Heart left ventricle (tissue), 16 donors: ENCODE data around the gene SLU7. TPM values are rescaled to one million over a fixed set of nuclear protein-coding genes. Genes with fewer than 3 reads are reported as not detected.

ENCODE experiments used
- ATAC-seq, 4 donors: fragments of 200-7000 bp; cut with Tn5 transposase; one replicate each; pipeline ENCODE4 v1.9.1; 2020 to 2022; ENCODE audit warnings: moderate library complexity in 4 of 4, mild to moderate bottlenecking in 3 of 4, moderate number of reproducible peaks in 1 of 4
- DNase-seq, 5 donors: peaks; one replicate each; pipeline ENCODE4 v3.0.0-alpha.2; 2020
- H3K27ac ChIP-seq, 12 donors: fragments of 200-600 bp; sonication (generic) in 4 of 12; one replicate each; pipeline versions ENCODE4 v1.5.0 to v1.8.0; 2016 to 2022; ENCODE audit warnings: mild to moderate bottlenecking in 2 of 12
- H3K27me3 ChIP-seq, 9 donors: fragments of 200-600 bp; sonication (generic) in 2 of 9; one replicate each; pipeline versions ENCODE4 v1.5.1 to v1.8.0; 2016 to 2022; ENCODE audit warnings: mild to moderate bottlenecking in 3 of 9
- H3K36me3 ChIP-seq, 9 donors: fragments of 200-600 bp; sonication (generic) in 2 of 9; one replicate each; pipeline versions ENCODE4 v1.5.0 to v1.8.0; 2018 to 2022; ENCODE audit warnings: mild to moderate bottlenecking in 2 of 9
- H3K4me1 ChIP-seq, 12 donors: fragments of 200-600 bp; sonication (generic) in 4 of 12; one replicate each; pipeline versions ENCODE4 v1.5.0 to v1.8.0; 2016 to 2022; ENCODE audit warnings: mild to moderate bottlenecking in 3 of 12
- H3K4me3 ChIP-seq, 12 donors: fragments of 200-600 bp; sonication (generic) in 4 of 12; one replicate each; pipeline versions ENCODE4 v1.5.0 to v1.8.0; 2017 to 2022; ENCODE audit warnings: mild to moderate bottlenecking in 9 of 12, moderate library complexity in 4 of 12
- H3K9me3 ChIP-seq, 12 donors: fragments of 200-600 bp; sonication (generic) in 4 of 12; one replicate each; pipeline versions ENCODE4 v1.5.0 to v1.8.0; 2016 to 2022; ENCODE audit warnings: mild to moderate bottlenecking in 1 of 12
- CTCF ChIP-seq, 12 donors: fragments of 200-600 bp; sonication (generic) in 4 of 12; IDR thresholded peaks; one replicate each; pipeline versions ENCODE4 v1.5.0 to v1.8.0; 2018 to 2022; ENCODE audit warnings: antibody characterized with exemption in 12 of 12, mild to moderate bottlenecking in 5 of 12
- POLR2A ChIP-seq, 2 donors: fragments of 450-650 bp; IDR thresholded peaks; one replicate each; pipeline ENCODE4 v1.6.1; 2017; ENCODE audit warnings: antibody characterized with exemption in 2 of 2, mild to moderate bottlenecking in 2 of 2, moderate library complexity in 2 of 2
- WGBS, 4 donors: extraction: QIAGEN DNeasy Blood & Tissue Kit in 2 of 4; methylation state at CpG; one replicate each; pipeline versions ENCODE4 v1.1.5 to v1.1.7; 2013 to 2018; 5-methylcytosine and 5-hydroxymethylcytosine counted together
- intact Hi-C, 10 donors: fragments of 100-400 bp; cut with DNase I; formaldehyde crosslinking; loops; one replicate each; pipeline versions ENCODE4 v1.11.1 to v1.14.2; 2022
- long read RNA-seq, 3 donors: library from polyadenylated mRNA; unstranded; transcript quantifications; one replicate each; pipeline ENCODE4 v2.0.0, GENCODE V29; 2020 to 2021
- polyA plus RNA-seq, 2 donors: library from polyadenylated mRNA; stranded (reverse); fragments of 200-250 nt; gene quantifications; one replicate each; pipeline ENCODE4 v1.2.3, GENCODE V29; 2013
- total RNA-seq, 9 donors: library from RNA; depleted of rRNA in 2 of 9; stranded (reverse); fragments of >200 nt in 2 of 9; fragmentation: NEBNext Ultra II Directional in 3 of 9; extraction: Animal tissue kit (Norgen Biotek cat#: 25700) in 3 of 9; gene quantifications; one replicate each; pipeline versions ENCODE4 v1.1.0 to v1.2.4, GENCODE V29; 2016 to 2023
- donor health status: ischemic (EF 13 %, LVEDD 7.1; RV severe dilation, severe dysfunction).
- donor health status: healthy with polysubstance abuse.
- donor health status: DM: no; HTN: yes; CAD: no.
- donor health status: DM: no; HTN: no; CAD: no.
- donor health status: ischemic (EF 25% LVEDD 6.9; RV normal size, moderate dysfunction).
- donor health status: ischemic (EF 25% LVEDD 5.7; RV mildly dilated, moderate dysfunction).
- donor health status: healthy.
- donor health status: DM: yes; HTN: yes; CAD: no.
- donor health status: ischemic (EF 35%, LVEDD 5.7; RV mildly dilated, moderate dysfunction).
- donor health status: nonischemic (EF 11% LVEDD 7.7; RV severe dilation, severe dysfunction).
- donor health status: DM: yes; HTN: yes; CAD: no.
- donor health status: PGD.
- donor health status: ischemic (EF 29% LVEDD 5.4; RV normal size, mild dysfunction).
- donor health status: nonischemic (EF 23%, LVEDD 6.1; RV moderate dilation, normal function).

Gene SLU7
- total RNA-seq, result 10 to 100 TPM; 39.7 to 81.6 (median 49.7) TPM
- polyA plus RNA-seq, result 10 to 100 TPM; 22.7 to 32.5 TPM
- long read RNA-seq, donor 1, partial matches to known transcripts, result 24 of 35 reads
- long read RNA-seq, donor 1, other reads (novel, unspliced or antisense), result 6 of 35 reads
- long read RNA-seq, donor 2, partial matches to known transcripts, result 104 of 116 reads
- long read RNA-seq, donor 2, other reads (novel, unspliced or antisense), result 9 of 116 reads
- long read RNA-seq, donor 3, transcript SLU7-201 (16 exons, 3,793 nt), result major isoform, 7 of 27 reads
- long read RNA-seq, donor 3, partial matches to known transcripts, result 18 of 27 reads
- long read RNA-seq, donor 3, other reads (novel, unspliced or antisense), result 2 of 27 reads

GRCh38 chr5:160418561-160419457, at the start of gene SLU7:
SLU7 (minus strand) TSS chr5:160419081; CDS start chr5:160415294, 3,787 bp downstream.
- Histone ChIP-seq H3K4me3 (peak within 1 kb of the TSS; percentile 61 to 94 (median 80)), H3K27ac (peak within 1 kb of the TSS; percentile 64 to 96 (median 88)), H3K36me3 (peaks cover 0 to 19% (median 14%) of the 10 kb centered on the region in 9 donors), H3K9me3 (no peaks in the 10 kb centered on the region), H3K27me3 (no peaks in the 10 kb centered on the region), H3K4me1 (peaks cover 0 to 56% (median 26%) of the 10 kb centered on the region in 12 donors)
- DNase-seq, result peak; percentile 94 to 96 (median 95)
- intact Hi-C loops, result loop anchor here in 2 of 10 donors (1.0 to 2.0 kb wide), 2 partner anchors 18 to 19 kb away; partner anchors contain the start of gene FAM200C (in 2 of the 2)
- 0 to 1% (median 1%) methylated on average over 48 of the region's 48 CpGs for WGBS, 4 donors
- TF ChIP-seq CTCF (IDR thresholded peaks at IDR 0.05), result peak in 1 of 12 donors; percentile 9
- TF ChIP-seq POLR2A (IDR thresholded peaks at IDR 0.05), result peak in 1 of 2 donors; percentile 67
- ATAC-seq, result peak; percentile 94 to 96 (median 94)

- Histone ChIP-seq H3K27ac (peak overlapping the region in 9 of 12 donors; percentile 34 to 83 (median 47)), H3K36me3 (no peaks in the 10 kb centered on the region), H3K9me3 (no peaks in the 10 kb centered on the region), H3K4me1 (peaks cover 0 to 62% (median 26%) of the 10 kb centered on the region in 12 donors), H3K4me3 (peak overlapping the region in 11 of 12 donors; percentile 2 to 56 (median 40)), H3K27me3 (no peaks in the 10 kb centered on the region)
- no peak for TF ChIP-seq POLR2A (IDR thresholded peaks at IDR 0.05)
- TF ChIP-seq CTCF (IDR thresholded peaks at IDR 0.05), result no peak
- DNase-seq, result no peak
- no peak for ATAC-seq
- intact Hi-C loops, result loop anchor here in 1 of 10 donors (2.0 kb wide), 1 partner anchor 30 kb away; no protein-coding TSS in a partner anchor
- 45 to 56% (median 49%) methylated on average over 3 of the region's 3 CpGs for WGBS, 4 donors
Measured at GRCh38 chr5:160468363-160468975, 49.6 kb upstream of the SLU7 start.

- Histone ChIP-seq H3K4me1 (peaks cover 0 to 63% (median 26%) of the 10 kb centered on the region in 12 donors), H3K36me3 (no peaks in the 10 kb centered on the region), H3K27me3 (no peaks in the 10 kb centered on the region), H3K9me3 (no peaks in the 10 kb centered on the region), H3K4me3 (peak overlapping the region in 11 of 12 donors; percentile 2 to 56 (median 40)), H3K27ac (peak overlapping the region in 9 of 12 donors; percentile 34 to 83 (median 47))
- peak; percentile 70 to 90 (median 78) for DNase-seq
- WGBS, 4 donors, result 29 to 41% (median 34%) methylated on average over 25 to 29 of the region's 29 CpGs
- intact Hi-C loops, result loop anchor here in 1 of 10 donors (2.0 kb wide), 1 partner anchor 29 kb away; no protein-coding TSS in a partner anchor
- peak; percentile 46 to 89 (median 85) for ATAC-seq
- no peak for TF ChIP-seq CTCF (IDR thresholded peaks at IDR 0.05)
- no peak for TF ChIP-seq POLR2A (IDR thresholded peaks at IDR 0.05)
Measured at GRCh38 chr5:160467555-160468362, 48.9 kb upstream of the SLU7 start.
